GM12878 (cell line): ENCODE data around the gene SRC.

ENCODE experiments used
- CEBPB ChIP-seq, 2 experiments: fragments of 150-350 bp in 1 of 2; IDR thresholded peaks; 2 replicates each; pipeline ENCODE4 v1.6.1; 2012 to 2014; ENCODE audit warnings: low read depth in 2 of 2, low read length in 2 of 2, borderline replicate concordance in 1 of 2, inconsistent platforms in 1 of 2
- HCFC1 ChIP-seq: fragments of 150-350 bp; IDR thresholded peaks from 2 replicates; pipeline ENCODE4 v1.6.1; 2014; ENCODE audit warnings: low read length
- MTA3 ChIP-seq: IDR thresholded peaks from 2 replicates; pipeline ENCODE4 v1.6.1; 2012; ENCODE audit warnings: low read length, inconsistent platforms, borderline replicate concordance
- MYC ChIP-seq: IDR thresholded peaks from 2 replicates; pipeline ENCODE4 v1.6.1; 2011; ENCODE audit warnings: mild to moderate bottlenecking, low read length, moderate library complexity, inconsistent platforms; ENCODE audit not compliant: insufficient read depth, insufficient replicate concordance, insufficient read length, severe bottlenecking
- NFYB ChIP-seq: IDR thresholded peaks from 2 replicates; pipeline ENCODE4 v1.6.1; 2011; ENCODE audit warnings: low read depth, mild to moderate bottlenecking, low read length, improper control_type of control experiment, moderate library complexity; ENCODE audit not compliant: insufficient read depth
- POLR2A ChIP-seq: IDR thresholded peaks from 2 replicates; pipeline ENCODE4 v1.6.1; 2011; ENCODE audit warnings: low read depth, mild to moderate bottlenecking, low read length
- POLR2AphosphoS5 ChIP-seq: IDR thresholded peaks from 2 replicates; pipeline ENCODE4 v1.6.1; 2011; ENCODE audit warnings: mild to moderate bottlenecking, low read length, inconsistent platforms
- TF ChIP-seq, protein P1 (sequence below): IDR thresholded peaks from 2 replicates; pipeline ENCODE4 v1.6.1; 2012; ENCODE audit warnings: mild to moderate bottlenecking, low read depth, low read length
- TF ChIP-seq, protein P2 (sequence below), 3 experiments: IDR thresholded peaks in 2 of 3; conservative IDR thresholded peaks in 1 of 3; 2 replicates each; pipeline ENCODE4 v1.5.1; 2011; ENCODE audit warnings: low read depth in 3 of 3, low read length in 3 of 3, mild to moderate bottlenecking in 3 of 3, control low read depth in 2 of 3, moderate library complexity in 2 of 3, inconsistent platforms in 1 of 3, mixed read lengths in 1 of 3; ENCODE audit not compliant: control insufficient read depth in 2 of 3, insufficient read depth in 1 of 3; ENCODE audit errors: extremely low read depth in 1 of 3
- TF ChIP-seq, protein P3 (sequence below): IDR thresholded peaks from 2 replicates; pipeline ENCODE4 v1.6.1; 2011; ENCODE audit warnings: low read depth, low read length, improper control_type of control experiment, borderline replicate concordance

DNA sequence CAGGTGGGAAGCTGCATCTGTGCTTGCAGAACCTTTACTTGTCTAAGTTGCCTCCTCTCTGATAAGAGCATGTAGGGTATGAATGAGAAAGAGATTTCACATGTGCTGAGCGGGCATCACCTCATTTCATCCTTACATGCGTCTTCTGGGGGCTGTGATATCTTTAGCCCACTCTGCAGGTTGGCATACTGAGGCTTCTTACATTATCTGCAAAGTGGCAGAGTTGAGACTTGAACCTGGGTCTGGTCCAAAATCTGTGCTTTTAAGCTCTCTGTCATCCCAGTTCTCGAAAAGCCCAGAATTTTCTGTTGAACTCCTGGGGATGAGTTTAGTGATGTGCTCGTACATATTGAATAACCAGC is 2.0 kb upstream of the SRC start:
- TF ChIP-seq, protein P1, sequence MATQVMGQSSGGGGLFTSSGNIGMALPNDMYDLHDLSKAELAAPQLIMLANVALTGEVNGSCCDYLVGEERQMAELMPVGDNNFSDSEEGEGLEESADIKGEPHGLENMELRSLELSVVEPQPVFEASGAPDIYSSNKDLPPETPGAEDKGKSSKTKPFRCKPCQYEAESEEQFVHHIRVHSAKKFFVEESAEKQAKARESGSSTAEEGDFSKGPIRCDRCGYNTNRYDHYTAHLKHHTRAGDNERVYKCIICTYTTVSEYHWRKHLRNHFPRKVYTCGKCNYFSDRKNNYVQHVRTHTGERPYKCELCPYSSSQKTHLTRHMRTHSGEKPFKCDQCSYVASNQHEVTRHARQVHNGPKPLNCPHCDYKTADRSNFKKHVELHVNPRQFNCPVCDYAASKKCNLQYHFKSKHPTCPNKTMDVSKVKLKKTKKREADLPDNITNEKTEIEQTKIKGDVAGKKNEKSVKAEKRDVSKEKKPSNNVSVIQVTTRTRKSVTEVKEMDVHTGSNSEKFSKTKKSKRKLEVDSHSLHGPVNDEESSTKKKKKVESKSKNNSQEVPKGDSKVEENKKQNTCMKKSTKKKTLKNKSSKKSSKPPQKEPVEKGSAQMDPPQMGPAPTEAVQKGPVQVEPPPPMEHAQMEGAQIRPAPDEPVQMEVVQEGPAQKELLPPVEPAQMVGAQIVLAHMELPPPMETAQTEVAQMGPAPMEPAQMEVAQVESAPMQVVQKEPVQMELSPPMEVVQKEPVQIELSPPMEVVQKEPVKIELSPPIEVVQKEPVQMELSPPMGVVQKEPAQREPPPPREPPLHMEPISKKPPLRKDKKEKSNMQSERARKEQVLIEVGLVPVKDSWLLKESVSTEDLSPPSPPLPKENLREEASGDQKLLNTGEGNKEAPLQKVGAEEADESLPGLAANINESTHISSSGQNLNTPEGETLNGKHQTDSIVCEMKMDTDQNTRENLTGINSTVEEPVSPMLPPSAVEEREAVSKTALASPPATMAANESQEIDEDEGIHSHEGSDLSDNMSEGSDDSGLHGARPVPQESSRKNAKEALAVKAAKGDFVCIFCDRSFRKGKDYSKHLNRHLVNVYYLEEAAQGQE: no peak
- TF ChIP-seq, protein P2, sequence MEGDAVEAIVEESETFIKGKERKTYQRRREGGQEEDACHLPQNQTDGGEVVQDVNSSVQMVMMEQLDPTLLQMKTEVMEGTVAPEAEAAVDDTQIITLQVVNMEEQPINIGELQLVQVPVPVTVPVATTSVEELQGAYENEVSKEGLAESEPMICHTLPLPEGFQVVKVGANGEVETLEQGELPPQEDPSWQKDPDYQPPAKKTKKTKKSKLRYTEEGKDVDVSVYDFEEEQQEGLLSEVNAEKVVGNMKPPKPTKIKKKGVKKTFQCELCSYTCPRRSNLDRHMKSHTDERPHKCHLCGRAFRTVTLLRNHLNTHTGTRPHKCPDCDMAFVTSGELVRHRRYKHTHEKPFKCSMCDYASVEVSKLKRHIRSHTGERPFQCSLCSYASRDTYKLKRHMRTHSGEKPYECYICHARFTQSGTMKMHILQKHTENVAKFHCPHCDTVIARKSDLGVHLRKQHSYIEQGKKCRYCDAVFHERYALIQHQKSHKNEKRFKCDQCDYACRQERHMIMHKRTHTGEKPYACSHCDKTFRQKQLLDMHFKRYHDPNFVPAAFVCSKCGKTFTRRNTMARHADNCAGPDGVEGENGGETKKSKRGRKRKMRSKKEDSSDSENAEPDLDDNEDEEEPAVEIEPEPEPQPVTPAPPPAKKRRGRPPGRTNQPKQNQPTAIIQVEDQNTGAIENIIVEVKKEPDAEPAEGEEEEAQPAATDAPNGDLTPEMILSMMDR (IDR thresholded peaks at IDR 0.05 in 2 of 3, conservative IDR thresholded peaks at IDR 0.05 in 1 of 3; ENCODE audit: control insufficient read depth in 2 of 3, extremely low read depth in 1 of 3, insufficient read depth in 1 of 3, low read depth in 3 of 3, low read length in 3 of 3): no peak
- TF ChIP-seq NFYB (no peak), POLR2AphosphoS5 (no peak), MYC (no peak), POLR2A (no peak), HCFC1 (no peak), CEBPB (IDR thresholded peaks at IDR 0.05; ENCODE audit: borderline replicate concordance in 1 of 2, low read depth in 2 of 2, low read length in 2 of 2) (no peak), MTA3 (no peak)
- TF ChIP-seq, protein P3, sequence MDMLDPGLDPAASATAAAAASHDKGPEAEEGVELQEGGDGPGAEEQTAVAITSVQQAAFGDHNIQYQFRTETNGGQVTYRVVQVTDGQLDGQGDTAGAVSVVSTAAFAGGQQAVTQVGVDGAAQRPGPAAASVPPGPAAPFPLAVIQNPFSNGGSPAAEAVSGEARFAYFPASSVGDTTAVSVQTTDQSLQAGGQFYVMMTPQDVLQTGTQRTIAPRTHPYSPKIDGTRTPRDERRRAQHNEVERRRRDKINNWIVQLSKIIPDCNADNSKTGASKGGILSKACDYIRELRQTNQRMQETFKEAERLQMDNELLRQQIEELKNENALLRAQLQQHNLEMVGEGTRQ: no peak
